ENCODE data around the gene ANKRD11.

The ANKRD11 gene

GRCh38 chr16:89506791-89507191 is 16.4 kb upstream of the ANKRD11 start:
- DNase-seq, result peak; percentile 18 to 49

- no peak for DNase-seq
These were observed 15.7 kb upstream of the ANKRD11 start for GRCh38 chr16:89506113-89506504.

GRCh38 chr16:89505204-89506112 is 15.1 kb upstream of the ANKRD11 start:
- DNase-seq, result peak; percentile 91 to 93

- DNase-seq, result no peak
These were observed 13.7 kb upstream of the ANKRD11 start for GRCh38 chr16:89504091-89504490.

GRCh38 chr16:89502081-89502843 is 11.9 kb upstream of the ANKRD11 start:
- DNase-seq, result no peak

- DNase-seq, result no peak
These were observed 9.4 kb upstream of the ANKRD11 start for GRCh38 chr16:89499767-89500166.

GRCh38 chr16:89498839-89499238 is 8.5 kb upstream of the ANKRD11 start:
- no peak for DNase-seq

GRCh38 chr16:89495121-89495520 is 4.8 kb upstream of the ANKRD11 start:
- DNase-seq, result no peak

- no peak for DNase-seq
These were observed 3.4 kb upstream of the ANKRD11 start for GRCh38 chr16:89493776-89494175.

GRCh38 chr16:89491974-89492687 is 1.8 kb upstream of the ANKRD11 start:
- DNase-seq, result no peak

- peak; percentile 26 to 33 for DNase-seq
These were observed 993 bp upstream of the ANKRD11 start for GRCh38 chr16:89491238-89491869.

GRCh38 chr16:89489898-89490438 is 393 bp downstream of the ANKRD11 start:
- no peak for DNase-seq

- peak; percentile 93 for DNase-seq
These were observed 1.1 kb downstream of the ANKRD11 start for GRCh38 chr16:89489040-89489897.

- DNase-seq, result no peak
These were observed 4.6 kb downstream of the ANKRD11 start for GRCh38 chr16:89485701-89486246.

- DNase-seq, result peak; percentile 37 to 57
These were observed 5.3 kb downstream of the ANKRD11 start for GRCh38 chr16:89484923-89485679.

- DNase-seq, result peak in 1 of 2 donors; percentile 79
These were observed 6.3 kb downstream of the ANKRD11 start for GRCh38 chr16:89484041-89484501.

- no peak for DNase-seq
These were observed 7.5 kb downstream of the ANKRD11 start for GRCh38 chr16:89482817-89483205.

- no peak for DNase-seq
These were observed 8.1 kb downstream of the ANKRD11 start for GRCh38 chr16:89482150-89482816.

GRCh38 chr16:89481356-89481955 is 8.9 kb downstream of the ANKRD11 start:
- no peak for DNase-seq

All from CD4-positive, alpha-beta T cell treated with Interleukin-4 for 1 hour (primary cell).